ENCODE measurements around the gene SIAH2.

SIAH2 gene

DNA sequence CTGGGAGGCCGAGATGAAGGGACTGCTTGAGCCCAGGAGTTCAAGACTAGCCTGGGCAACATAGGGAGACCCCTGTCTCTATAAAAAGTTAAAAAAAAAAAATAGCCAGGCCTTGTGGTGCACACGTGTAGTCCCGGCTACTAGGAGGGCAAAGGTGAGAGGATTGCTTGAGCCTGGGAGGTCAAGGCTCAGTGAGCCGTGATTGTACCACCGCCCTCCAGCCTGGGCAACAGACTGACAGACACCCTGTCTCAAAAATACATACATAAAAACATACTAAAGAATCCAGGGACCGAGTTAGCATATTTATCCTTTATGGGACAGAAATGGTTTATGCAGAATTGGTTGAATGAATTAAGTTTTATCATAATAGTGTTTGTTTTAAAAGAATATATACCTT is 13.7 kb downstream of the SIAH2 start:
- H3K4me1 ChIP-seq (ENCODE audit: control insufficient read depth in 1 of 2, insufficient read depth in 2 of 2, low read length in 2 of 2) = peaks cover 11 to 15% of the 10 kb centered on the region in 2 experiments
- no peaks in the 10 kb centered on the region for H3K27me3 ChIP-seq (ENCODE audit: insufficient read depth, low read length)
- H3K4ac ChIP-seq (ENCODE audit: low read depth, low read length) = no peak overlapping the region
- no peaks in the 10 kb centered on the region for H3K79me1 ChIP-seq (ENCODE audit: low read length)
- peaks cover 9% of the 10 kb centered on the region for H3K79me2 ChIP-seq (ENCODE audit: control insufficient read depth, insufficient read depth, low read length, poor library complexity)
- no peaks in the 10 kb centered on the region for H3K9me3 ChIP-seq (ENCODE audit: insufficient read depth, low read depth, low read length)
- no peak for DNase-seq
- no peak overlapping the region for H3K4me3 ChIP-seq (ENCODE audit: low read depth, low read length)
- H3K9ac ChIP-seq (ENCODE audit: low read length) = no peak overlapping the region
- no peak overlapping the region for H4K12ac ChIP-seq (ENCODE audit: low read depth, low read length)
- H2AFZ ChIP-seq (ENCODE audit: insufficient read depth, low read length, poor library complexity) = no peak overlapping the region
- WGBS (ENCODE audit: extremely low coverage, insufficient coverage, insufficient read length) = no CpG with 5 or more reads among the region's 6 CpGs
- H4K91ac ChIP-seq (ENCODE audit: low read depth, low read length) = no peak overlapping the region
- H3K36me3 ChIP-seq (ENCODE audit: control insufficient read depth in 1 of 2, insufficient read depth in 2 of 2, low read length in 2 of 2) = peaks cover 7 to 8% of the 10 kb centered on the region in 2 experiments
- H3K23ac ChIP-seq (ENCODE audit: low read length) = no peak overlapping the region
- no peak overlapping the region for H2AK5ac ChIP-seq (ENCODE audit: low read length)
- no peak overlapping the region for H3K4me2 ChIP-seq (ENCODE audit: low read length)
- H3K14ac ChIP-seq (ENCODE audit: low read length) = no peak overlapping the region
- no peak overlapping the region for H3K27ac ChIP-seq (ENCODE audit: low read depth, low read length)
- no peak overlapping the region for H2BK120ac ChIP-seq (ENCODE audit: insufficient read depth, low read length, poor library complexity)
- H3K18ac ChIP-seq (ENCODE audit: low read length) = no peak overlapping the region
- H2BK12ac ChIP-seq (ENCODE audit: low read length) = no peak overlapping the region
- H4K8ac ChIP-seq (ENCODE audit: low read depth, low read length) = no peak overlapping the region
- H2BK5ac ChIP-seq (ENCODE audit: low read depth, low read length, poor library complexity) = no peak overlapping the region

DNA sequence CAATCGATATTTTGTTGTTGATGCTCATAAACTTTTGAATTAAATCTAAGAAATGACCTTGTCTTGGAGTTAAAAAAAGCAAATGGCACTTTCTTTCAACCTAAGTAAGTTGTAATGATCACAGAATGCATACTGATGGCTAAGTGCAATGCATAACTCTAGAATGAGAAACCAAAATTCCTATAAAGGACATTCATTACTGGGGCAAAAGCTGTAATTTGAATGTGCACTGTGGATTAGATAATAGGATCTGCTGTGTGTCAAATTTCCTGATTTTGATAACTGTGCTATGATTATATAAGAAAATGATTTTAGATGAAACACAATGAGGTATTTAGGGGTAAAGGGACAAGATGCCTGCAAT is 14.3 kb downstream of the SIAH2 start:
- H4K12ac ChIP-seq (ENCODE audit: low read depth, low read length) = no peak overlapping the region
- H2AFZ ChIP-seq (ENCODE audit: insufficient read depth, low read length, poor library complexity) = no peak overlapping the region
- H3K4me2 ChIP-seq (ENCODE audit: low read length) = no peak overlapping the region
- H2BK12ac ChIP-seq (ENCODE audit: low read length) = no peak overlapping the region
- H3K27ac ChIP-seq (ENCODE audit: low read depth, low read length) = no peak overlapping the region
- no peak overlapping the region for H3K23ac ChIP-seq (ENCODE audit: low read length)
- DNase-seq = peak in 1 of 2 donors; percentile 61
- no peak overlapping the region for H2BK5ac ChIP-seq (ENCODE audit: low read depth, low read length, poor library complexity)
- no peak overlapping the region for H3K9ac ChIP-seq (ENCODE audit: low read length)
- no peaks in the 10 kb centered on the region for H3K27me3 ChIP-seq (ENCODE audit: insufficient read depth, low read length)
- no CpG with 5 or more reads among the region's 1 CpG for WGBS (ENCODE audit: extremely low coverage, insufficient coverage, insufficient read length)
- no peak overlapping the region for H3K14ac ChIP-seq (ENCODE audit: low read length)
- no peak overlapping the region for H3K4me3 ChIP-seq (ENCODE audit: low read depth, low read length)
- peaks cover 9% of the 10 kb centered on the region for H3K79me2 ChIP-seq (ENCODE audit: control insufficient read depth, insufficient read depth, low read length, poor library complexity)
- no peak overlapping the region for H4K91ac ChIP-seq (ENCODE audit: low read depth, low read length)
- peaks cover 7% of the 10 kb centered on the region in 2 experiments for H3K36me3 ChIP-seq (ENCODE audit: control insufficient read depth in 1 of 2, insufficient read depth in 2 of 2, low read length in 2 of 2)
- H3K9me3 ChIP-seq (ENCODE audit: insufficient read depth, low read depth, low read length) = no peaks in the 10 kb centered on the region
- H4K8ac ChIP-seq (ENCODE audit: low read depth, low read length) = no peak overlapping the region
- H3K4ac ChIP-seq (ENCODE audit: low read depth, low read length) = no peak overlapping the region
- H3K79me1 ChIP-seq (ENCODE audit: low read length) = no peaks in the 10 kb centered on the region
- no peak overlapping the region for H3K18ac ChIP-seq (ENCODE audit: low read length)
- no peak overlapping the region for H2AK5ac ChIP-seq (ENCODE audit: low read length)
- H2BK120ac ChIP-seq (ENCODE audit: insufficient read depth, low read length, poor library complexity) = no peak overlapping the region
- H3K4me1 ChIP-seq (ENCODE audit: control insufficient read depth in 1 of 2, insufficient read depth in 2 of 2, low read length in 2 of 2) = peaks cover 11 to 18% of the 10 kb centered on the region in 2 experiments

DNA sequence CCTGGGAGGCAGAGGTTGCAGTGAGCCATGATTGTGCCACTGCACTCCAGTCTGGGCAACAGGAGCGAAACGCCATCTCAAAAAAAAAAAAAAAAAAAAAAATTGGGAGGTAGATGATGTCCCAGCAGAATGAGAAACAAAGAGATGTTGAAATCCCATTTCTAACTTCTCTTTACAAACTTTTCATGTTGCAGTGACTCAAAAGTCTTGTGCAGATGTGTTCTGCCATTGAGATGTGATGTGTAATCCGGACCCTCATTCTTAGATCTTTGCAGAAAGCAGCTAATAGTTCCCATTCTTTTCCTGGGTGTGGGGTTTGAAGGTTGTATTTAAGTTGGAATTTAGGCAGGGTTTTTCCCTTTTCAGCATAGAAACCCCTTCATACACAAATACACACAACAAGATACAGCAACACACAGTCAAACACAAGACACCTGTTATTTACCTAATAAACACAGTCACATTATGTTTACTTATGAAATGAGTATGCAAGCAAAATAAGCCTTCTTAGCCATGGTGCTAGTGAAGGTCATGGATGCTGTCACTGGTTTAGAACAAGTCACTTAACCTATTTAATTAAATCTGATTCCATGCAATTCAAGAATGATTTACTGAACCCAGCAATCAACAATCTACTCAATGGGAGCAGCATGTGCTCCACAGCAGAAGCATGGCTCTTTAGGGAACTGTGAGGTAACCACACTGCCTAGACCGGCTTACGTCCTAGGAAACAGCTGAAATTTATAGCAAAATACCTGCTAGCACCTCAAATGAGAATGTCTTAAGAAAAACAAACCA is 14.9 kb downstream of the SIAH2 start:
- no peak overlapping the region for H3K9ac ChIP-seq (ENCODE audit: low read length)
- H3K14ac ChIP-seq (ENCODE audit: low read length) = no peak overlapping the region
- H2BK5ac ChIP-seq (ENCODE audit: low read depth, low read length, poor library complexity) = no peak overlapping the region
- no peak overlapping the region for H3K4me2 ChIP-seq (ENCODE audit: low read length)
- no CpG with 5 or more reads among the region's 5 CpGs for WGBS (ENCODE audit: extremely low coverage, insufficient coverage, insufficient read length)
- peak overlapping the region; percentile 77 for H3K4ac ChIP-seq (ENCODE audit: low read depth, low read length)
- DNase-seq = peak; percentile 29 to 94
- no peak overlapping the region for H4K12ac ChIP-seq (ENCODE audit: low read depth, low read length)
- H2BK12ac ChIP-seq (ENCODE audit: low read length) = no peak overlapping the region
- H3K27ac ChIP-seq (ENCODE audit: low read depth, low read length) = no peak overlapping the region
- no peak overlapping the region for H4K91ac ChIP-seq (ENCODE audit: low read depth, low read length)
- no peak overlapping the region for H2AFZ ChIP-seq (ENCODE audit: insufficient read depth, low read length, poor library complexity)
- no peaks in the 10 kb centered on the region for H3K9me3 ChIP-seq (ENCODE audit: insufficient read depth, low read depth, low read length)
- H4K8ac ChIP-seq (ENCODE audit: low read depth, low read length) = no peak overlapping the region
- no peak overlapping the region for H2BK120ac ChIP-seq (ENCODE audit: insufficient read depth, low read length, poor library complexity)
- H3K79me1 ChIP-seq (ENCODE audit: low read length) = peaks cover under 1% of the 10 kb centered on the region
- peaks cover 7% of the 10 kb centered on the region for H3K79me2 ChIP-seq (ENCODE audit: control insufficient read depth, insufficient read depth, low read length, poor library complexity)
- no peaks in the 10 kb centered on the region for H3K27me3 ChIP-seq (ENCODE audit: insufficient read depth, low read length)
- H3K4me1 ChIP-seq (ENCODE audit: control insufficient read depth in 1 of 2, insufficient read depth in 2 of 2, low read length in 2 of 2) = peaks cover 10 to 24% of the 10 kb centered on the region in 2 experiments
- no peak overlapping the region for H2AK5ac ChIP-seq (ENCODE audit: low read length)
- no peak overlapping the region for H3K18ac ChIP-seq (ENCODE audit: low read length)
- H3K4me3 ChIP-seq (ENCODE audit: low read depth, low read length) = no peak overlapping the region
- no peak overlapping the region for H3K23ac ChIP-seq (ENCODE audit: low read length)
- H3K36me3 ChIP-seq (ENCODE audit: control insufficient read depth in 1 of 2, insufficient read depth in 2 of 2, low read length in 2 of 2) = peaks cover 6 to 7% of the 10 kb centered on the region in 2 experiments

DNA sequence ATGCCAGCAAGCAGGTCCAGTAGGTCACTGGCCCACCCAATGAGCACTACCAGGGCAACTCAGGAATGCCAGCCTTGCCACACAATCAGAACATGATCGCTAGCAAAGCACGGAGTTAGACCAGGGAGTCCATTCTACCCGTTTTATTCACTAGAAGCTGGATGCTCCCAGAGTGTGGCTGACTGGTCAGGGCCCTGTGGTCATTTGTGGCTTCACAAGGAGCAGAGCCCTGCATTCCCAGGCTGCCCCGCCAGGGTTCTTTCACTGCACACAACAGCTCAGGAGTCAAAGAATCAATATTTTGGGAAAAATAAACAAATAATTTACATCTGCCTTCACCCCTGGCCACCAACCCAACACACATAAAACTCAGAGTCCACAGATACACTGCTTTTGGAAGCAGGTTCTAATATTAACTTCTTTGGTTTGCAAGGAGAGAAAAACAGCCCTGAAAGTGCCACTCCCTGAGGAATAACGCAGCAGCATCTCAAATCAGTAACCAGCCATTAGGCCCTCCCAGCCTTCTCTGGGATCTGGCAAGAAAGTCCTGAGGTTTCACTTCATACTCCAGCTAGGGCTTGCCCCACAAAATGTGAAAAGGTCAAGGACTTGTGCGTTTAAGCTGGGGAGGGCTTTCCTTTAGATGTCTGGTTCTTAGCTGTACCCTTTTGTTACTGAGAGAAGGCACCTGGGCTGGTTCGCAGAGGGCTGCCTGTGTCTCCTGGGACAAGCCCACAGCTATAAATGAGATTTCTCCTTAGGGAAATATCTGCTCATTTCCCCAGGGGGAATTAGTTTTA is 16.0 kb downstream of the SIAH2 start:
- H3K79me2 ChIP-seq (ENCODE audit: control insufficient read depth, insufficient read depth, low read length, poor library complexity) = peaks cover 6% of the 10 kb centered on the region
- no CpG with 5 or more reads among the region's 7 CpGs for WGBS (ENCODE audit: extremely low coverage, insufficient coverage, insufficient read length)

More for the DNA sequence above, 16.0 kb downstream of the SIAH2 start:
- Histone ChIP-seq H3K4me2 (ENCODE audit: low read length) (no peak overlapping the region), H3K27ac (ENCODE audit: low read depth, low read length) (no peak overlapping the region), H3K18ac (ENCODE audit: low read length) (peak overlapping the region; percentile 6), H3K9me3 (ENCODE audit: insufficient read depth, low read depth, low read length) (no peaks in the 10 kb centered on the region), H3K23ac (ENCODE audit: low read length) (no peak overlapping the region), H4K91ac (ENCODE audit: low read depth, low read length) (no peak overlapping the region), H3K27me3 (ENCODE audit: insufficient read depth, low read length) (no peaks in the 10 kb centered on the region), H3K9ac (ENCODE audit: low read length) (no peak overlapping the region), H4K8ac (ENCODE audit: low read depth, low read length) (no peak overlapping the region), H2BK5ac (ENCODE audit: low read depth, low read length, poor library complexity) (no peak overlapping the region), H4K12ac (ENCODE audit: low read depth, low read length) (no peak overlapping the region), H2AFZ (ENCODE audit: insufficient read depth, low read length, poor library complexity) (no peak overlapping the region), H2BK120ac (ENCODE audit: insufficient read depth, low read length, poor library complexity) (no peak overlapping the region), H2BK12ac (ENCODE audit: low read length) (no peak overlapping the region), H3K4me1 (ENCODE audit: control insufficient read depth in 1 of 2, insufficient read depth in 2 of 2, low read length in 2 of 2) (peaks cover 10 to 24% of the 10 kb centered on the region in 2 experiments), H2AK5ac (ENCODE audit: low read length) (no peak overlapping the region), H3K79me1 (ENCODE audit: low read length) (peaks cover 1% of the 10 kb centered on the region), H3K4me3 (ENCODE audit: low read depth, low read length) (no peak overlapping the region), H3K14ac (ENCODE audit: low read length) (no peak overlapping the region), H3K4ac (ENCODE audit: low read depth, low read length) (peak overlapping the region; percentile 68), H3K36me3 (ENCODE audit: control insufficient read depth in 1 of 2, insufficient read depth in 2 of 2, low read length in 2 of 2) (peaks cover 6 to 7% of the 10 kb centered on the region in 2 experiments)
- DNase-seq = no peak

Measured in trophoblast cell (in vitro differentiated cells and primary cell).